Measurements from ENCODE around the gene ZC3H18. TPM values are rescaled to one million over a fixed set of nuclear protein-coding genes. Genes with fewer than 3 reads are reported as not detected.

The ZC3H18 gene
- total RNA-seq, 1 experiment from 2014 or later, result 48.9 TPM

Other genes with a start within 250 kb of the ZC3H18 start
- gene ZNF469, start 187.4 kb upstream of the ZC3H18 start, total RNA-seq (2014; rRNA removed; shearing (Covaris generic)), result 0.18 and 0.34 TPM in 2 replicates
- 0.55 and 1.2 TPM in 2 replicates for gene ZFPM1, start 117.1 kb upstream of the ZC3H18 start, total RNA-seq (2014; rRNA removed; shearing (Covaris generic))
- gene IL17C, start 68.2 kb downstream of the ZC3H18 start, total RNA-seq (2014; rRNA removed; shearing (Covaris generic)), result 0.43 TPM in 1 of 2 replicates, not detected in the other
- gene CYBA, start 80.7 kb downstream of the ZC3H18 start, total RNA-seq (2014; rRNA removed; shearing (Covaris generic)), result 299 and 403 TPM in 2 replicates
- gene MVD, start 92.7 kb downstream of the ZC3H18 start, total RNA-seq (2014; rRNA removed; shearing (Covaris generic)), result 48.9 and 63.5 TPM in 2 replicates
- gene SNAI3, start 116.1 kb downstream of the ZC3H18 start, total RNA-seq (2014; rRNA removed; shearing (Covaris generic)), result 0.18 and 0.88 TPM in 2 replicates
- gene RNF166, start 136.0 kb downstream of the ZC3H18 start, total RNA-seq (2014; rRNA removed; shearing (Covaris generic)), result 22.3 and 31.3 TPM in 2 replicates
- gene CTU2, start 136.1 kb downstream of the ZC3H18 start, total RNA-seq (2014; rRNA removed; shearing (Covaris generic)), result 14.7 and 21.8 TPM in 2 replicates
- 69.8 and 75.6 TPM in 2 replicates for gene PIEZO1, start 214.8 kb downstream of the ZC3H18 start, total RNA-seq (2014; rRNA removed; shearing (Covaris generic))
- 32.8 and 36.6 TPM in 2 replicates for gene CDT1, start 233.4 kb downstream of the ZC3H18 start, total RNA-seq (2014; rRNA removed; shearing (Covaris generic))
- 266 and 349 TPM in 2 replicates for gene APRT, start 241.5 kb downstream of the ZC3H18 start, total RNA-seq (2014; rRNA removed; shearing (Covaris generic))